GM03348 (cell line): ENCODE results near the gene C2.
"Not testable (repeated sequence)": the region's sequence is repeated elsewhere in the genome, so short reads cannot be mapped to it uniquely, and the experiment has no call there.

ENCODE experiments used
- DNase-seq: peaks from one replicate; pipeline ENCODE4 v3.0.0; 2012; ENCODE audit warnings: low spot score

C2 gene

DNA sequence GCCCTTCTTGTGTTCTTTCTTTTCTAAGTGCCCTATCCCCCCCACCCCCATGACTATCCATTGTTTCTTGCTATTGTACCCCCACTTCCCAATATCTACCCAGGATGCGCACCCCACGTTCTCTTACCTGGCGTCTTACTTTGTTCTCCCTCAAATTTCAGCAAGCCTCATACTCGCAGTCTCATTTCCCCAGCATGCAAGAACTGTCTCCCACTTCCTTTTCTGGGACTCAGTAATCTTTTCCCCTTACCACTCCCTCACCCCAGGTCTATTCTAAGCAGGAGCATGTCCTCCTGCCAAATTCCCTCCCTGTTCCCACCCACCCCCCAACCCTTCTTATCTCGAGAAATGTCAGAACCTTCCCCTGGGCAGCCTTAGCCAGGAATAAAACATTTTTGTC is 28.3 kb upstream of the C2 start:
- no peak for DNase-seq

GRCh38 chr6:31899882-31900722 is 27.4 kb upstream of the C2 start:
- DNase-seq = no peak

DNA sequence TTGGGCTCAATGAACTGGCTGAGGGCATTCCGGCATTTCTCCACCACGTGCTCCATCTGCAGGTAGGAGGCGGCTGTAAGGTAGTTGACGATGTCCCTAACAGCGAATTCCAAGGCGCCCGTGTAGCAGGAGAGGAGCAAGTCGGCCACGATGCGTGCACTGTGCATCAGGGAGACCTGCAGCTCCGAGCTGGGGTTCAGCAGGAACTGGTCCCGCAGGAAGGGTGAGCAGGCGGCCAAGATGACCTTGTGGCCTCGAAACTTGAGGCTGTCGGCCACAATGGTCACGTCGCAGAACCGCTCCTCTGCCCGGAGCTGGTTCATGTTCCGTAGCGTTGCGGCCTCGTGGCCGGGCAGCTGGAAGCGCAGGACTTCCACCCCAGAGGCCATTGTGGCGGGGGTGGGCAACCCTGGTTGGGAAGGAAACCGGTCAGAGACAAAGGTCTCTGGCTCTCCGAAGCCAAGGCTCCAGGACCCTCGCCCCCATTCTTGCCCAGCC is 26.6 kb upstream of the C2 start:
- no peak for DNase-seq

DNA sequence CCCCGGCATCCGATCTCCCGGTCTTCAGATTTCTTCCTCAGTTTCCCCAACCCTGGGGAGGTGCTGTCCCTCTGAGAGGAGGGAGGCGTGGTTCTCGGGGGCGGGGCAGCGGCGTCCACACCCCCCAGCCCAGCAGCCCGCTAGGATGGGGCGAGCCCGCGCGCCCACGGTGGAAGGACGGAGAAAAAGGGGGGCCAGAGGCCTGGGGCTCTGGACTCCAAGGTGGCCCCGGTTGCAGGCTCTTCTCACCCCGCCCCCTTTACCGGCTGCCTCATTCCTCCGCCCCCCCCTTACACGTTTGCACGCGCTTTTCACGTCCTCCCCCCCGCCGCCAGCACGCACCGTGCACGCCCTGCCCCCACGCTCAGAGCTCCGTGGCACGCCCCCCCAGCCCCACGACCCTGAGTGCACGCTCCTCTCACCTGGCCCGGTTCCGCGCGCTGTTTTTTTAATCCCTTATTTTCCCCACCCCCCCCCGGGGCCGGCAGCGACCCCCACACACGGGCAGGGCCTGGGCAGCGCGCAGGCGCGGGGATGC is 26.0 kb upstream of the C2 start:
- peak; percentile 81 for DNase-seq

DNA sequence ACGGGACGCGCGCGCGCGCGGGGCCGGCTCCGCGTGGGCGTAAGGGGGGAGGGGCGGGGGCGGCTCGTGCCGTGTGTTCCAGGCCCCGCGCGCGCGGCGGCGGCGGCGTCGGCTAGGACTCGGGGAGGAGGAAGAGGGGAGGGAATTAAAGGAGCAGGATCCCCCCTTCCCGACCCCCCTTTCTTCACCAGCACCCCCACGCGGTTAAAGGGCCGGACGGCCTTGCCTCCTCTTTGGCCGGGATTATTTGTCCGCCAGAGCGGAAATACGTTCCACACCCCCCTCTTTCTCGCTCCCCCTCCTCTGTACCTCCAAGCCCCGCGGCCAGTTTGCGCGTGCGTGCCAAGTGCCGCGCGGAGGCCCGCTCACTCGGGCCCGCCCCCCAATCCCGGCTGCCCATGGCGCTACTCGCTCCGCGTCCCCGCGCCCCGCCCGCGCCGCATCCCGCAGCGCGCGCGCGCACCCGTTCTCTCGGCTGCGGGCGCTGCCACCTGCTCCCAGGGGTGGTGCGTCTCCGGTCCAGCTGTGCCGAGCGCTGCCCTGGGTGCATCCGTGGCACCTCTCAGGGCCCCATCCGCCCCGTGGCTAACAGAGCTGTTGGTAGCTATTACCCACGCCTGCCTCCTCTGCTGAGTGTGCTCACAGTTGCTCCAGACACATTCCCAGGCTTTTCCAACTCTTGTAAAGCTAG is 25.4 kb upstream of the C2 start, which contains the start of gene ZBTB12:
Gene ZBTB12, minus strand, starts transcription at position 134 of the 691 bp plus-strand sequence. CDS start 781 bp downstream, outside the sequence.
- DNase-seq = peak; percentile 97

- DNase-seq = no peak
Measured at GRCh38 chr6:31903957-31904356, 23.6 kb upstream of the C2 start.

DNA sequence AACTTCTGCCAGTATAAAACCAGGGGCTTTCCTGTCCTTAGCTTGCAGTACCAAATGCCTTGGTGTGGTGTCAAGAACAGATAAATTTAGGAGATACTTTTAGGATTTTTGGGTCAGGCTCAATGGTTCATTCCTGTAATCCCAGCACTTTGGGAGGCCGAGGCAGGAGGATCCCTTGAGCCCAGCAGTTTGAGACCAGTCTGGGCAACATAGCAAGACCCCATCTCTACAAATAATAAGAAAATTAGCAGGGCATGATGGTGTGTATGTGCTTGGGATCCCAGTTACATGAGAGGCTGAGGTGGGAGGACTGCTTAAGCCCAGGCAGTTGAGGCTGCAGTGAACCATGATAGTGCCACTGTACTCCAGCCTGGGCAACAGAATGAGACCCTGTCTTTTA is 22.5 kb upstream of the C2 start:
- no peak for DNase-seq

DNA sequence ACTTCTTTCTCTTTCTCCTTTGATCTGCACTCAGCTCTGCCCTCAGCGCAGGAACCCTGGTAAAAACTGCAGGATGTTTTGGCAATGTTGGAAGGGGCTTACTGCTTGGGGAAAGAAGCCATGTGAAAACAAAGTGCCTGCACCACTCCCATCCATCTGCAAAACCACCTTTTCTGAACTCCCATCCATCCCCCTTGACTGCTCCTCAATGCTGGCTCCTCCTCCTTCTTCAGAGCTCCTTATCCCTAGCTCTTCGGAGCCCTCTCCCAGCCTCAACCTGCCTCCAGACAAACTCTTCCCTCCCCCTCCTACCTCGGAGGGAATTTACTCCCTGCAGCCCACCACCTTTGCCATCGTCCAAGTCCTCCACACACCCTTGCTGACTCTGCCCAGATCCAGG is 21.4 kb upstream of the C2 start:
- no peak for DNase-seq

- not testable (repeated sequence) for DNase-seq
Measured at GRCh38 chr6:31906727-31907126, 20.8 kb upstream of the C2 start.

DNA sequence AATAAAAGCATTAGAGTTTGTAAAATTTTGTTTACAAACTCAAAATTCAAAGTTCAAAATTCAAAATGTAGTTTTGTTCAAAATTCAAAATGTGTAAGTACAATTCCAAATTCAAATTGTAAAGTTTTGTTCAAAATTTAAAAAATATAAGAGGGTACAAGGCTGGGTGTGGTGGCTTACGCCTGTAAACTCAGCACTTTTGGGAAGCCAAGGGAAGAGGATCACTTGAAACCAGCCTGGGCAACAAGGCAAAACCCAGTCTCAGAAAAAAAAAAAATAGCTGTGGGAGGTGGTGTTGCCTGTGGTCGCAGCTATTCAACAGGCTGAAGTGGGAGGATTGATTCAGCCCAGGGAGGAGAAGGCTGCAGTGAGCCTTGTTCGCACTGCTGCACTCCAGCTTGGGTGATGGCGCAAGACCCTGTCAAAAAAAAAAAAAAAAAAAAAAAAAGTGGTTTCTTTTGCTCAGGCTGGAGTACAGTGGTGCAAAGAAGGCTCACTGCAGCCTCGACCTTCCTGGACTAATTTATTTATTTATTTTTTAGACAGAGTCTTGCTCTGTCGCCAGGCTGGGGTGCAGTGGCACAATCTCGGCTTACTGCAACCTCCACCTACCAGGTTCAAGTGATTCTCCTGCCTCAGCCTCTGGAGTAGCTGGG is 20.2 kb upstream of the C2 start:
- DNase-seq = peak; percentile 56

DNA sequence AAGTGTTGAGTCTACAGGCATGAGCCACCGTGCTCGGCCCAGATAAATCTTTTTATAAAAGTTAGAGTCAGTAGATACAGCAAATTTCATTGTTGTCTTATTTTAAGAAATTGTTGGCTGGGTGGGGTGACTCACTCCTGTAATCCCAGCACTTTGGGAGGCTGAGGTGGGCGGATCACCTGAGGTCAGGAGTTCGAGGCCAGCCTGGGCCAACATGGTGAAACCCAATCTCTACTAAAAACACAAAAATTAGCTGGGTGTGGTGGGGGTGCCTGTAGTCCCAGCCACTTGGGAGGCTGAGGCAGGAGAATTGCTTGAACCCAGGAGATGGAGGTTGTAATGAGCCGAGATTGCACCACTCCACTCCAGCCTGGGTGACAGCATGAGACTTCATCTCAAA is 19.3 kb upstream of the C2 start:
- not testable (repeated sequence) for DNase-seq

- DNase-seq = no peak
Measured at GRCh38 chr6:31908791-31909190, 18.7 kb upstream of the C2 start.

- not testable (repeated sequence) for DNase-seq
Measured at GRCh38 chr6:31909298-31909697, 18.2 kb upstream of the C2 start.

DNA sequence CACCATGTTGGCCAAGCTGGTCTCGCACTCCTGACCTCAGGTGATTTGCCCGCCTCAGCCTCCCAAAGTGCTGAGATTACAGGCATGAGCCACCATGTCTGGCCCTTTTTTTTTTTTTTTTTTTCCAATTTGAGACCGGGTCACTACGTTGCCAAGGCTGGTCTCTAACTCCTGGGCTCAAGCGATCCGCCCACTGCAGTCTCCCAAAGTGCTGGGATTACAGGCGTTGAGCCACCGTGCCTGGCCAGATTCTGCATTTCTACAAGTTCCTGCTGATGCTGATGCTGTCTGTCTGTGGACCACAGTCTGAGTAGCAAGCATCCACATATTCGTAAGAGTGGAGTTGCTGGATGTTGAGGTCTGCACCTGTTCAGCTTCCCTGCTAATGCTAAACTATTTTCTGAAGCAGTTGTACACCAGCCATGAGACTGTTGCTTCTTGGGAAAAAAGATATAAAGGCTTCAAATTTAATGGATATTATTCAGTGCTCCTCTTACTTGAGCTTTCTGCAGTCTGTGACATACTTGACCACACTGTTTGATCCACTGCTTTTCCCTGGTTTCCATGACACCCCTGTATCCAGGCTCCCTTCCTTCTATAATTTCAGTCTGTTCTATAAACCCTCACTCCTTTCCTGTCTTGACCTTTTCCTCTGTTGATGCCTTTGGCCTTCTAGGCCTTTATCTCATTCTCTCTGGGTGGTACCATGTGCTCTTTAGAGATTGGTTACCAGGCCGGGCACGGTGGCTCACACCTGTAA is 15.5 kb upstream of the C2 start:
- DNase-seq = no peak

DNA sequence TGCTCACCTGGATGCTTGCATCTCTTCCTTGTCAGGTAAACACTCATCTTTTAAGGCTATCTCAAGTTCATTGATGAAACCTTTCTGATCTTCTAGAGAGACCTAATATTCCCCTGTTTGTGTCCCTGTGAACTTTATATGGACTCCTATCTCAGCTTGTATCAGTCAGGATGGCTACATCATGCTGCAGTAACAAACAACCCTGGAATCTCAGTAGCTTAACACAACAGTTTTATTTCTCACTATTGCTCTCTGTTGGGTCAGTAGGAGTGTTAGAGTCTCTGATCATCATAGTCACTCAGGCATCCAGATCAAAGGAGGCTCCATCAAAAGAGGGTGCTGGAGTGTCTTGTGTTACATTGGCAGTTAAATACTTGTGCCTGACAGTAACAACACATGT is 12.2 kb upstream of the C2 start:
- DNase-seq = no peak

DNA sequence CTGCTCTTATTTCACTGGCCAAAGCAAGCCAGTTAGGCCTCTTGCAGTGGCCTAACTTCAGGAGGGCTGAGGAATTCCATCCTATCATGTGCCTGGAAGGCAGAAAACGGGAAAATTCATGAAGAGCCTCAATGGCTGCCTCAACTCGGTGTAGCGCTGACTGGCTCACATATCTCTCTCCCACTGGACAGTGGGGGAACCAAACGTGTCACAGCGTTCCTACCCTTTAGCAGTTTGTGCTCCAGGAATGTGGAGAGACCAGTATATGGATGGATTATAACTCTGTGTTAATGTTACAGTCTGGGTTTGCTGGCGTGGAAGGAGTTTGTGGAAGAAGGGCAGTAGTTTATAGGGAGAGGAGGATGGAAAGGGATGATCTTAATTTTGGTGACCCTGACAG is 11.8 kb upstream of the C2 start:
- DNase-seq = no peak

- DNase-seq = no peak
Measured at GRCh38 chr6:31918069-31918720, 9.3 kb upstream of the C2 start.

GRCh38 chr6:31919624-31920303 is 7.8 kb upstream of the C2 start:
- DNase-seq = no peak

DNA sequence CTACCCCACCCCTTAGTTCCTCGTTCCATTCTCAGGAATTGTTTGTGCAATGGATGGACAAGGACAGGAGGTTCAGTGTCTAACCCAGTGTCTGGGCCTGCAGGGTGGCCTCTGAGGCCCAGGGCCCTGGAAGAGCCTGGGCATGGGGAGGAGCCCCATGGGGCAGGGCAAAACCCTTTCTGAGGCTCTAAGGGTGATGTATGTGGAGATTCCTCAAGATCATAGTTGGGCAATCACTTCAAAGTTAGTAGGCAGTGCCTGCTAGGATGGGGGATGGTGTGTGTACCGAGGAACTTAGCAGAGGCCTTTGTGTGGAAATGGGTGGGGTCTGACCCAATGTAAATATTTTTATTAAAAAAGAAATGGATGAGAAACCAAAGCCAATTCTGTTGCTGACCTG is 6.7 kb upstream of the C2 start:
- no peak for DNase-seq

DNA sequence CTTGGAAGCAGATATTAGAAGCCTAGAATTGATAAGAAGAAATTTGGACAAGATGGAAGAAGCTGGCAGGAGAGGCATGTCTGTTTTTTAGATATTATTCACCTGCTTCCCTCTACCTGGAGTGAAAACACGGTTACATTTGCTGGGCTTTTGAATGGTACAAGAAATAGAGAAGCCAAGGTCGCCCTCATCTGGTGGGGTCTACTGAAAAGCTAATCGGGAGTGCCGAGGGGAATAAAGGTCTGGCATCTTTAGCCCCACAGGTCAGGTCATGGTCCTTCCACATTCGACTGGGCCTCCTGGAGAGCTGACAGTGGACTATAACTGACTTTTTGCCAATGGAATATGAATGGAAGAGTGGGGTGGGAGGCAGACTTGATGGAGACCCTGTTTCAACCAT is 4.6 kb upstream of the C2 start:
- DNase-seq = no peak
